ENCODE results near the gene OTUB1. TPM values are rescaled to one million over a fixed set of nuclear protein-coding genes. Genes with fewer than 3 reads are reported as not detected.

The OTUB1 gene
- total and polyA plus RNA-seq, 2 of the 13 experiments (the other 11 are each of a cell fraction or from before 2014, with no cell fraction given), result 58.8 to 130 TPM

- 29% methylated on average over 4 of the region's 23 CpGs for WGBS (ENCODE audit: low lambda C conversion rate)
- peaks cover 3 to 31% of the 10 kb centered on the region in 2 experiments; a peak in 3 of 5 replicates for H3K27me3 ChIP-seq (ENCODE audit: control insufficient read depth in 1 of 2, insufficient read depth in 2 of 2, low read length in 2 of 2)
- no peaks in the 10 kb centered on the region for H3K36me3 ChIP-seq (replicated peaks in 1 of 2; ENCODE audit: control insufficient read depth in 1 of 2, insufficient read depth in 2 of 2, low read length in 2 of 2)
- no peaks in the 10 kb centered on the region for H3K79me2 ChIP-seq (ENCODE audit: insufficient read depth, low read length)
- H3K9me3 ChIP-seq (ENCODE audit: low read length), result no peaks in the 10 kb centered on the region
- no TSS peak for BruUV-seq (replicated peaks)
- H3K4me1 ChIP-seq (ENCODE audit: insufficient read depth, low read length), result peaks cover 16% of the 10 kb centered on the region
- DNase-seq (ENCODE audit: low spot score) (no peak), FAIRE-seq (no peak), ATAC-seq (no peak)
- no peak overlapping the region for H3K27ac ChIP-seq (ENCODE audit: extremely low read length, insufficient read depth, low read length)
- no peak overlapping the region for H3K4me2 ChIP-seq (ENCODE audit: low read depth, low read length)
- H3K4me3 ChIP-seq (replicated peaks in 1 of 3; ENCODE audit: insufficient read depth in 1 of 3, low read depth in 2 of 3, low read length in 3 of 3), result no peak overlapping the region
- TF ChIP-seq KLF9 (CRISPR knock-in tag; IDR thresholded peaks at IDR 0.05; ENCODE audit: low read depth) (no peak), TBX3 (IDR thresholded peaks at IDR 0.05; ENCODE audit: borderline replicate concordance) (no peak), ZUFSP (CRISPR knock-in tag; IDR thresholded peaks at IDR 0.05; ENCODE audit: borderline replicate concordance) (no peak), DNMT1 (CRISPR knock-in tag; IDR thresholded peaks at IDR 0.05) (no peak), ZNF280D (CRISPR knock-in tag; IDR thresholded peaks at IDR 0.05) (no peak), ZNF878 (CRISPR knock-in tag; IDR thresholded peaks at IDR 0.05) (no peak), CEBPG (CRISPR knock-in tag; IDR thresholded peaks at IDR 0.05) (no peak), ZNF343 (CRISPR knock-in tag; IDR thresholded peaks at IDR 0.05) (no peak), ZFP1 (CRISPR knock-in tag; IDR thresholded peaks at IDR 0.05) (no peak), HDAC2 (CRISPR knock-in tag; IDR thresholded peaks at IDR 0.05) (no peak), DZIP1 (CRISPR knock-in tag; IDR thresholded peaks at IDR 0.05) (no peak), HMG20B (CRISPR knock-in tag; conservative IDR thresholded peaks at IDR 0.05) (no peak), ZNF782 (CRISPR knock-in tag; IDR thresholded peaks at IDR 0.05; ENCODE audit: borderline replicate concordance) (no peak)
- H3K9ac ChIP-seq (ENCODE audit: insufficient read depth, low read depth, low read length), result no peak overlapping the region
- intact Hi-C loops (cut with micrococcal nuclease; ENCODE audit: unreplicated experiment) (no loop called here), in situ Hi-C loops (cut with HindIII; ENCODE audit: extremely low pct_ligation_motif_present, low pct_unique_long_range_greater_than_20kb) (no loop called here)
- peaks cover 28% of the 10 kb centered on the region; the same call in 1 of the 2 replicates for H4K20me1 ChIP-seq (ENCODE audit: insufficient read depth, low read length)
- ChIA-PET POLR2A (no interaction called here), CTCF (ENCODE audit: low intra/inter-chr PET ratio, low total read pairs) (no interaction called here)
- H2AFZ ChIP-seq (ENCODE audit: low read length), result no peak overlapping the region
Observed at GRCh38 chr11:64037027-64037634, 50.9 kb downstream of the OTUB1 start.
